Hematopoietic multipotent progenitor cell treated with erythropoietin and hydrocortisone succinate and interleukin-3 and kit ligand, for 8 days (in vitro differentiated cells): ENCODE data around the gene ZNF469.

ENCODE experiments used
- DNase-seq: peaks from one replicate; pipeline ENCODE4 v3.0.0-alpha.2; 2015

ZNF469 gene

GRCh38 chr16:88382491-88383400, at the start of gene ZNF469:
Gene ZNF469 (plus strand): TSS chr16:88382959. CDS start chr16:88427471, 44,512 bp downstream.
- no peak for DNase-seq

DNA sequence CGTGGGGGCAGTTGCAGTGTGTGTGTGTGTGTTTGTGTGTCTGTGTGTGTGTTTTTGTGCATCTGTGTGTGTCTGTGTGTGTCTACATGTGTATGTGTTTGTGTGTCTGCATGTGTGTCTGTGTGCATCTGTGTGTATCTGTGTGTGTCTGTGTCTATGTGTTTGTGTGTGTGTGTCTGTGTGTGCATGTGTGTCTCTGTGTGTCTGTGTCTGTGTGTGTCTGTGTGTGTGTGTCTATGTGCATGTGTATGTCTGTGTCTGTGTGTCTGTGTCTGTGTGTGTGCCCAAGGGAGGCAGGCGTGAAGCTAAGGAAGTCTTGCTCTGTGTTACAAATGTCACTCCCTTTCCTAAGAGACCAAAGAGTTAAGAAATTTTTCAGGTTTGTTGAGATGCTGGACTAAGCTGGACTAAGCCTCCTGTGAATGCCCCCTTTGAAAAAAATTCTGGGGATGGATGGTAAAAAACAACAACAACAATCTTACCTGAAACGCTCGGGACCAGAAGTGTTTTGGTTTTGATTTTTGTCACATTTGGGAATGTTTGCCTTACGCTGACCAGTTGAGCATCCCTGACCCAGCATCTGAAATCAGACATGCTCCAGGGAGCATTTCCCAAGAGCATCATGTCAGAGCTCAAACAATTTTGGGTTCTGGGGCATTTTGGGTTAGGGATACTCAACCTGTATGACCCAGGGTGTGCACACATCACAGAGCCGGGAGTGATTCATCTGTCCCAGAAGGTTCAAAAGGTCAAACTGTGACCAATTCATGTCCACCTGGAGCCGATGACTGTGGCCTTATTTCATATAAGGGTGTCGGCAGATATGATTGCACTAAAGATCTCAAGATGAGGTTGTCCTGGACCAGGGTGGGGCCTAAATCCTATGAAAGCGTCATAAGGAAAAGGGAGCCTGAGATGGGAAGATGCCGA, 48.6 kb upstream of the ZNF469 start:
- no peak for DNase-seq

- DNase-seq, result no peak
Observed at GRCh38 chr16:88334778-88335720, 47.7 kb upstream of the ZNF469 start.

DNA sequence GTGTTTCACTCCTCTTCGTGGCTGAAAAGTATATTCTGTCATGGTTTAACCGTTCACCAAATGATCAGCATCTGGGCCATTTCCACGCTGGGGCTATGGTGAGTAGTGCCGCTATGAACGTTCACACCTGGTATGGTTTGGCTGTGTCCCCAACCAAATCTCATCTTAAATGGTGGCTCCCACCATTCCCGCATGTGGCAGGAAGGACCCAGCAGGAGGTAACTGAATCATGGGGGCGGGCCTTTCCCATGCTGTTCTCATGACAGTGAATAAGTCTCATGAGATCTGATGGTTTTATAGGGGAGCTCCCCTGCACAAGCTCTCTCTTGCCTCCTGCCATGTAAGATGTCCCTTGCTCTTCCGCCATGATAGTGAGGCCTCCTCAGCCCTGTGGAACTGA, 45.7 kb upstream of the ZNF469 start:
- DNase-seq, result no peak

GRCh38 chr16:88337538-88337937, 45.2 kb upstream of the ZNF469 start:
- DNase-seq, result no peak

GRCh38 chr16:88338111-88338510, 44.6 kb upstream of the ZNF469 start:
- no peak for DNase-seq

DNA sequence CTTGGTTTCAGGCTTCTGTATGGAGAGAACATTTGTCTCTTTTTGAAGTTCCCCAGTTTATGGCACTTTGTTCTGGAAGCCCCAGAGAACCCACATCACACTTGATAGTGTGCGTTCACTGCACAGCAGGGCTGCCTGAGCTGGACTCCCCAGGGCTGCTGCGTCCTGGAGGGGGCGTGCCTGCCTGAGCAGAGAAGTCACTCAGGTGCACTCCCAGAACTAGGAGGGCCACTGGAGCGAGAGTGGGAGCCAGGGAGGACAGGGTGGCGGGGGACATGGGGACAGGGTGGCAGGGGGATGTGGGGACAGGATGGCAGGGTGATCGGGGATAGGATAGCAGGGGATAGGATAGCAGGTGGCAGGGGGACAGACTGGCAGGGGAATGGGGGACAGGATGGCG, 43.9 kb upstream of the ZNF469 start:
- no peak for DNase-seq

GRCh38 chr16:88339930-88340754, 42.6 kb upstream of the ZNF469 start:
- no peak for DNase-seq

DNA sequence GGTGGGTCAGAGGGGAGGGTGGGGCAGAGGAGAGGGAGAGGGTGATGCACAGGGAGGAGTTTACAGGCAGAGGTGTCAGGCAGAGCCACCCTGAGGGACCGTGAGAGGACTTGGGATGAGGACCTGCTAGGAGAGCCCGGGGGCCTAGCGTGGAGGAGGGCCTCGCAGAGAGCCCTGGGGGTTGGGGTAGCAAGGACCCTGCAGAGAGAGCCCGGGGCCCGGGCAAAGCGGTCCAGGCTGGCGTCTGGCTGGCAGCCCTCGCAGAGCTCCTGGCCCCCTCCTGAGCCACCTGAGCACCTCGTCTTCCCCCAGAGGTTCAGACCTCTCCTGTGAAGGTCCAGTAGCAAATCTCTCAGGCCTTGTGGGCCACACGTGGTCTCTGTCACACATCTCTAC, 42.0 kb upstream of the ZNF469 start:
- no peak for DNase-seq

DNA sequence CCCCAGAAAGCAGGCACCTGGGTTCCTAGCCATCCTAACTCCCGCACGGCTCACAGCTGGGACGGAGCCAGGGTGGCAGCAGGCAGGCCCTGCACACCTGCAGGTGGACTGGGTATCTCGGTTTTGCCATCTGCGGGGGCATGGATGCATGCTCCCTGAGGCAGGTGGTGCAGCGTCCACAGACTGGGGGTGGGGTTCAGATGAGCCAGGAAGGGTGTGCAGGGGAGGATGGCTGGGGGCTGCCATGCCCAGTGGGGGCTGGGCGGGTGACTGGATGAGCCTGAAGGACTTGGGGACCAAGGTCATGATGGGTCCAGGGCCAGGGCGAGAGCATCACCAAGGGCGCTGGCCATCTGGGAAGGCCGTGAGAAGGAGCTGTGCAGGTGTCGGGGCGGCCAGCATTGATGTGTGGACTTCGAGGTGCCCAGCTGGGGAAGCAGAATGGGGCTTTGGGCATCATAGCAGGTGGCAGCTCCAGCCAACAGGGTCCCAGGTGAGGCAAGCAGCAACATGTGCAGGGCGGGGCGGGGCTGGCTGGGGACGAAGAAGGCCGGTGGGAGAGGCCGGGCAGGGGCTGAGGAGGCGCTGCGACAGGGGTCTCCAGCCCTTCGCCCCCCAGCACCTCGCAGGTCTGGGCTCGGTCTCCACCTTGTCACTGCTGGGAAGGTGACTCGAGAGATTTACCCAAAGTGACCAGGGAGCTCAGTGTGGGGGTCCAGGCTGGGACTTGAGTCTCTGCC, 41.0 kb upstream of the ZNF469 start:
- DNase-seq, result no peak

- no peak for DNase-seq
Observed at GRCh38 chr16:88342491-88342890, 40.3 kb upstream of the ZNF469 start.

- DNase-seq, result no peak
Observed at GRCh38 chr16:88343271-88343791, 39.4 kb upstream of the ZNF469 start.

GRCh38 chr16:88344411-88345030, 38.2 kb upstream of the ZNF469 start:
- no peak for DNase-seq

DNA sequence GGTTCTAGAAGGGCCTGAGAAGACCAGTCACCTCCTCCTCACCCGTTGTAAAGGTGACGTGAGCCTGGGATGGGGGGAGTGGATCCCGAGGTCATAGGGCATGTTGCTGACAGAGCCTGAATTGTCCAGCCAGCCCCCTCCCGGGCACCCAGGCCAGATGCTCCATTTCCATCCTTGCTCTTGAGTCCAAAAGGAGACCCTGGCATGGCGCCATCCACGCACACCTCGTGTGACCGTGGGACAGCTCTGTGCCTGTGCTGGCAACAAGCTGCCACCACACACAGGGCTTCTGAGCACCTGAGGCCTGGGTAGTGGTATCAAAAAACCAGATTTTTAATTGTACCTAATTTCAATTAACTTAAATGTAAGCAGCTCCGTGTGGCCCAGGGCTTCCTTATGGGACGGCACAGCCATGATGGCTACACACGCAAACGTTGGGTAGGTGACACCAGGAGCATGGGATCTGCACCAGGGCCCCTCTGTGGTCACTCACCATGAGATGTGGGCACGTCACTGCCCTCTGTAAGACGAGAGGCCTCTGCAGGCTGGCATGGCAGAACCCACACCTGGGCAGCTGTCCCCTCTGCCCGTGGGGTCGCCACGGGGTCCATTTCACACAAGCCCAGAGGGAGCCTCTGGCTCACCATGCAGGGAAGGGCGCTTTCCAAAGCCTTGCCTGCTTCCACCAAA, 37.6 kb upstream of the ZNF469 start:
- DNase-seq, result no peak

DNA sequence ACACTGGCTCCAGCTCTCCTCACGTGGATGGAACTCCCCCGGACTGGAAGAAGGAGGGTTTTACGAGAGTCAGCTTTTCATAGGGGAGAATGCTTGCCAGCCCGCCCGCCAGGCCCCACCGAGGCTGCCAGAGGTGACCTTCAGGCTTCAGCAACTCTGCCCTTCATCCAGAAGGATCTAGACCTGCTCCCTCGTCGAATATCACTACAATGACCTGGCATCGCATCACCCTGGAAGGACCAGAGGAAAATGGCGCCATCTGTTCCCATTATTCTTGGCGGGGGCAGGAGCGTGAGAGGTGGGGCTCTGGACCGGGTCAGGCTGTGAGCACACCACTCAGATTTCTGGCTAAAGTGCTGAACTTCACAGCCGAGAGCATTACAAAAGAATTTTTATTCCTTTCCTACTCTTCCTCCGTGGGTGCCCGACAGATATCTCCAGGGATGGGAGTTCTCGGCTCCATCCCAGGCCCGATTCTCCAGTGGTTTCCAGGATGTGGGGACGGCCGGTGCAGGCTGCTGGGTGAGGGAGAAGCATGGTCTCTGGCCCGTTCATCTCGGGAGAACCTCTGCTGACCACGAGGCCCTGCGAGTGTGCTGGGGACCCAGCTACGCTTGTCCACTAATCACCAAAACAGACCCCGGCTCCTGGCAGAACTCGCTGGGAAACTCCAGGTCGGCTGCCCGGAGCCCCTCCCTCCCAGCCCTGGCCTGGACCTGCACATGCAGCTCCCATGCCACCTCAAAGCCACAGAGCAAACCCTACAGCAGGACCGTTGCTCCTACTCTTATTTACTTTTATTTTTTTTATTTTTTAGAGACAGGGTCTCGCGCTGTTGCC, 36.8 kb upstream of the ZNF469 start:
- no peak for DNase-seq

DNA sequence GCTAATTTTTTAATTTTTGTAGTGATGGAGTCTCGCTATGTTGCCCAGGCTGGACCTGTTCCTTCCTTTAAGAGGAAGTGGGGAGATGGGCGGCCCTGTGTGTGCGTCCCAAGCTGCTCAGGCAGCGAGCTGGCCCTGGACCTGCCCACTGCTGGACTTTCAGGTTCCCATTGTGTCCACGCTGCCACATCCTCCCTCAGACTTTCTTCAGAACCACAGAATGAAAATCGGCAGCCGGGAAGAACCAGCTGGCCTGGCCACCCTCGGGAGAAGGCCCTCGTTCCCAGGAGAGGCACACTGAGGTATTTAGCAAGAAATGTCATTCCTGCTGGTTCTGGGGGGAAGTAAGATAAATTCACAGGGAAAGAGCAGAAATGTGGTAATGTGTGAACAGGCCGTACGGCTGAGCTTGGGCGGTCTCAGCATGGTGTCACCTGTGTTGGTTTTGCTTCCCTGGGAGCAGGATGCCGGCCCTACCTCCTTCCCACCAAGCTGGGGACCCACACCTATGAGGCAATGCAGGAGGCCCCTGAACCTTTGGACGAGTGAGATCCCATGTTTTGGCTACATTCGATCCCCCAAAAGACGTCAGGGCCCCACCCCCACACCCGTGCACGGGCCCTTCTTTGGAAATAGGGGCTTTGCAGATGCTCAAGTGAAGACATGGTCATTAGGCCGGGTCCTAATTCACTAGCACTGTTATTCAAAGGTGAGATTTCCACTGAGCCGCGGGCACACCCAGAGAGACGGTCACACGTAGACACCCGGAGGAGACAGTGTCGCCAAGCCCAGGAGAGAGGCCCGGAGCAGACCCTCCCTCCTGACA, 35.9 kb upstream of the ZNF469 start:
- no peak for DNase-seq

DNA sequence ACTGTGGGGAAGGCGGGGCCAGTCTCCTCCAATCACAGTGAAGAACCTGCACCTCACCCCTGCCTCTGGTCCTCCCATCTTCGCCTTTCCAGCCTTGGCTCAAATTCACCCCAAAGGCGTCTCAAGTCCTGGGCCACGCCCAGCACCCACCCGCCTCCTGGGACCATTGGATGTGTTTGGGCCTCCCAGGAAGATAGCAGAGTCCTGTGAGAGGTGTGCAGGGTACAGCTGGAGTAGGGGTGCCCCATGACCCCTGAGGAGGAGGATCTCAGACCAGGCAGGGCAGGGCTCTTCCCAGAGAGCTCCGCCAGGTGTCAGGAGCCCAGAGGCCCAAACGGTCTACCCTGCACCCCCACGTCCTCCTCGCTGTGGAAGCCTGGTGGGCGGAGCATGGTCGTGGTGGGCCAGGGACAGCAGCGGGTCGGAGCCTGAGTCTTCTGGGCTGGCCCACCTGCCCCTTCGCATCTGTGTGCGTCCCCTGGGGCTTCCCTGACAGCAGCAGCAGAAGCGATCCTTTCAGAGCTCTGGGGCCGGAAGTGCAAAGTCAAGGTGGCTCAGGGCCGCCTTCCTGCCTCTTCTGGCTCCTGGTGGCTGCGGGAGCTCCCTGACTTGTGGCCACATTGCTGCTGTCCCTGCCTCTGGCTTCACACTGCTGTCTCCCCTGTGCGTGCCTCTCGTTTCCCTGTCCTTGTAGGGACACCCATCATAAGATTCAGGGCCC, 34.9 kb upstream of the ZNF469 start:
- no peak for DNase-seq
